HepG2 (cell line): ENCODE data around the gene B3GNT7. TPM values are rescaled to one million over a fixed set of nuclear protein-coding genes. Genes with fewer than 3 reads are reported as not detected.

Source experiments
- ATAC-seq: fragments of 200-7000 bp; cut with Tn5 transposase; 3 replicates; pipeline ENCODE4 v1.9.1; 2020; ENCODE audit warnings: mild to moderate bottlenecking, moderate library complexity
- BruUV-seq: library from RNA; stranded (reverse); fragments of 400-500 nt; replicated peaks from 2 replicates; lab custom pipeline; 2021; lab: Mats Ljungman, UMichigan
- CTCF ChIA-PET: fragments of 300-600 bp; formaldehyde crosslinking; extraction: SDS; loops from one replicate; lab custom pipeline; 2021; ENCODE audit warnings: low total read pairs, inconsistent platforms, low intra/inter-chr PET ratio; lab: Yijun Ruan, JAX
- POLR2A ChIA-PET: fragments of 350-600 bp; sonication (Branson Sonifier 250); formaldehyde crosslinking; loops from one replicate; lab custom pipeline; 2020; ENCODE audit warnings: antibody characterized with exemption, inconsistent platforms; lab: Yijun Ruan, JAX
- DNase-seq: peaks from one replicate; pipeline ENCODE4 v3.0.0-alpha.2; 2015; ENCODE audit warnings: low spot score
- FAIRE-seq: peaks from 3 replicates; lab custom pipeline; 2011; peaks lifted over from hg19 to GRCh38; lab: Jason Lieb, UNC
- H2AFZ ChIP-seq: one replicate; pipeline ENCODE4 v1.6.1; 2011; ENCODE audit warnings: low read length, inconsistent platforms
- H3K27ac ChIP-seq: fragments of 300-600 bp; 3 replicates; pipeline ENCODE4 v1.8.0; 2011; ENCODE audit warnings: mixed run types, mild to moderate bottlenecking, mixed read lengths, low read length, inconsistent platforms; ENCODE audit not compliant: insufficient read depth; ENCODE audit errors: extremely low read length
- H3K27me3 ChIP-seq, 2 experiments: fragments of 200-600 bp in 1 of 2; 2 replicates in 1 of 2; 3 replicates in 1 of 2; pipeline versions ENCODE4 v1.6.0 to v1.8.0; 2011; ENCODE audit warnings: low read length in 2 of 2, mild to moderate bottlenecking in 2 of 2, moderate library complexity in 2 of 2, inconsistent platforms in 1 of 2; ENCODE audit not compliant: insufficient read depth in 2 of 2, control insufficient read depth in 1 of 2
- H3K36me3 ChIP-seq, 2 experiments: fragments of 200-600 bp in 1 of 2; replicated peaks in 1 of 2; 2 replicates in 1 of 2; 3 replicates in 1 of 2; pipeline versions ENCODE4 v1.5.1 to v1.8.0; 2011; ENCODE audit warnings: low read length in 2 of 2, inconsistent platforms in 1 of 2; ENCODE audit not compliant: insufficient read depth in 2 of 2, control insufficient read depth in 1 of 2
- H3K4me1 ChIP-seq: 2 replicates; pipeline ENCODE4 v1.5.1; 2012; ENCODE audit warnings: low read length, inconsistent platforms; ENCODE audit not compliant: insufficient read depth
- H3K4me2 ChIP-seq: 2 replicates; pipeline ENCODE4 v1.6.0; 2011; ENCODE audit warnings: low read depth, low read length, inconsistent platforms
- H3K4me3 ChIP-seq, 3 experiments: fragments of 200-600 bp in 1 of 3; sonication (generic), shearing (Covaris generic) in 1 of 3; replicated peaks in 1 of 3; 2 replicates each; pipeline ENCODE4 v1.5.1; 2011 to 2016; ENCODE audit warnings: low read length in 3 of 3, inconsistent platforms in 2 of 3, low read depth in 2 of 3, mild to moderate bottlenecking in 2 of 3, control low read depth in 1 of 3, mixed read lengths in 1 of 3; ENCODE audit not compliant: insufficient read depth in 1 of 3
- H3K79me2 ChIP-seq: one replicate; pipeline ENCODE4 v1.6.1; 2011; ENCODE audit warnings: low read length, inconsistent platforms; ENCODE audit not compliant: insufficient read depth
- H3K9ac ChIP-seq: 2 replicates; pipeline ENCODE4 v1.6.0; 2011; ENCODE audit warnings: mild to moderate bottlenecking, low read depth, low read length, inconsistent platforms; ENCODE audit not compliant: insufficient read depth
- H3K9me3 ChIP-seq: 2 replicates; pipeline ENCODE4 v1.5.1; 2012; ENCODE audit warnings: mild to moderate bottlenecking, low read length
- H4K20me1 ChIP-seq: 2 replicates; pipeline ENCODE4 v1.6.0; 2011; ENCODE audit warnings: inconsistent platforms, mild to moderate bottlenecking, low read length, moderate library complexity; ENCODE audit not compliant: insufficient read depth
- NPAS2 ChIP-seq: sonication (generic); formaldehyde crosslinking; IDR thresholded peaks from 2 replicates; pipeline ENCODE4 v1.8.0; 2022; ENCODE audit warnings: mild to moderate bottlenecking, missing genetic modification reagents, borderline replicate concordance
- ZEB1 ChIP-seq: IDR thresholded peaks from 2 replicates; pipeline ENCODE4 v1.6.1; 2012; ENCODE audit warnings: mild to moderate bottlenecking, low read depth, inconsistent platforms; ENCODE audit not compliant: insufficient replicate concordance
- WGBS: methylation state at CpG from one replicate; pipeline ENCODE4 v1.1.6; 2017; ENCODE audit warnings: low lambda C conversion rate; 5-methylcytosine and 5-hydroxymethylcytosine counted together
- in situ Hi-C: cut with HindIII; loops from 2 replicates; pipeline ENCODE4 v1.10.0; 2017; ENCODE audit warnings: low pct_unique_long_range_greater_than_20kb; ENCODE audit not compliant: extremely low pct_ligation_motif_present
- intact Hi-C: fragments of 100-400 bp; cut with micrococcal nuclease; formaldehyde crosslinking; loops from one replicate; pipeline ENCODE4 v1.10.0; 2022; ENCODE audit not compliant: unreplicated experiment
- polyA plus RNA-seq, 8 experiments: library from polyadenylated mRNA; depleted of rRNA in 3 of 8; stranded (reverse) in 7 of 8; unstranded in 1 of 8; fragments of >200 nt; fragmentation: Illumina TruSeq in 4 of 8; extraction: Trizol in 4 of 8; gene quantifications; 2 replicates each; pipeline versions ENCODE4 v1.2.1 to v1.2.3, GENCODE V29; 2011 to 2016; ENCODE audit warnings: low read depth in 4 of 8, missing spikeins in 1 of 8, mixed read lengths in 1 of 8; ENCODE audit not compliant: insufficient read depth in 1 of 8
- total RNA-seq, 5 experiments: library from RNA; depleted of rRNA; stranded (reverse); fragments of >200 nt; fragmentation: Illumina TruSeq; extraction: Trizol; gene quantifications; 2 replicates each; pipeline ENCODE4 v1.2.3, GENCODE V29; 2016; ENCODE audit warnings: low read depth in 1 of 5
- TF ChIP-seq, protein P1 (sequence below), 2 experiments: sonication (generic) in 1 of 2; formaldehyde crosslinking in 1 of 2; IDR thresholded peaks; 2 replicates each; pipeline versions ENCODE4 v1.5.1 to v1.6.1; 2011 to 2020; ENCODE audit warnings: borderline replicate concordance in 1 of 2, low read depth in 1 of 2, low read length in 1 of 2, mild to moderate bottlenecking in 1 of 2, missing genetic modification reagents in 1 of 2, moderate library complexity in 1 of 2
- TF ChIP-seq, protein P2 (sequence below): sonication (generic); formaldehyde crosslinking; IDR thresholded peaks from 2 replicates; pipeline ENCODE4 v1.5.0; 2020; ENCODE audit warnings: mild to moderate bottlenecking, missing genetic modification reagents, borderline replicate concordance

Gene B3GNT7
- total and polyA plus RNA-seq, 2 of the 13 experiments (the other 11 are each of a cell fraction or from before 2014, with no cell fraction given), result 0.04 to 0.24 TPM

DNA sequence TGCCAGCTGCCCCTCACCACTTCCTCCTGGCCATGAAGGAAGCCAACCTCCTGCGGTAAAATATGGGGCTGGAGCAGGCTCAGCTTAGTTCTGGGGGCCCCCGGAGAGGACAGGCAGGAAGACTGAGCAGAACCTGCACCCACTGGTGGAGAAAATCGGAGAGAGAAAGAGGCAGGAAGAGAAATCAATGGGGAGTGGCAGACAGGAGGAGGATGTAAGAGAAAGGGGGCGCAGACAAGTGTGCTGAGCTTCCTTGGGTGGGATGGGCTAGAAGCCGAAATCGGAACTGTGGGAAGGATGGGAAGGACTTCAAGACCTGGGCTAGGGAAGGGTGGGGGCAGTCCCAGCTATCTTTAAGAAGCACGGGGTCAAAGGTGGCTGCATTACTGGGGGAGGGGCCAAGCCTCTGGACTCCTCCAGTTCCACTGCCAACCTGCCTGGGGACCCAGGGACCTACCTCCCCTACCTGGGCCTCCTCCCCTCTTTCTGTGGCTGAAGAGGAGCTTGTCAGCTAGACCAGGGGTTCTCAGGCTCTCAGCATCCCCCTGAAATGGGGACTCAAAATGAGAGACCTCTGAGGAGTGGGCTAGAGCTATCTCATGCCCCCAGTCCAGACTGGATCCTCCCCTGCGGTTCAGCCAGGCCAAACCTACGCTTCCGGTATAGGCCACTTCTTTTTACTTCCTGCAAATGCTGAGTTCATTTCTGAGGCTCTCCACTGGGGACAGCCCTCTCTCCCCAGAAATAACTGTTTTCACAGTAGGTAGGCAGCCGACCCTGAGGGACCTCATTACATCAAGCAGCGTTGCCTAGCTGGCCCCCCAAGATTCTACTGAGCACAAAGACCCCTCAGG is 33.6 kb upstream of the B3GNT7 start:
- H3K9me3 ChIP-seq, result no peaks in the 10 kb centered on the region
- BruUV-seq, result no TSS peak
- H3K4me3 ChIP-seq, result no peak overlapping the region
- H4K20me1 ChIP-seq, result no peaks in the 10 kb centered on the region
- H2AFZ ChIP-seq, result no peak overlapping the region
- H3K4me1 ChIP-seq, result peaks cover 18% of the 10 kb centered on the region
- peak; percentile 12; the same call in 1 of the 3 replicates for ATAC-seq
- H3K9ac ChIP-seq, result no peak overlapping the region
- POLR2A ChIA-PET, result no interaction called here
- H3K79me2 ChIP-seq, result no peaks in the 10 kb centered on the region
- CTCF ChIA-PET, result no interaction called here
- FAIRE-seq, result peak; percentile 4
- intact Hi-C loops (no loop called here), in situ Hi-C loops (no loop called here)
- no peak overlapping the region for H3K4me2 ChIP-seq
- WGBS, result 89% methylated on average over 12 of the region's 12 CpGs
- DNase-seq, result no peak
- no peaks in the 10 kb centered on the region for H3K27me3 ChIP-seq
- H3K36me3 ChIP-seq, result no peaks in the 10 kb centered on the region; a peak in 1 of 5 replicates
- H3K27ac ChIP-seq, result no peak overlapping the region
- TF ChIP-seq NPAS2 (CRISPR knock-in tag) (no peak), ZEB1 (no peak)
- TF ChIP-seq, protein P1, sequence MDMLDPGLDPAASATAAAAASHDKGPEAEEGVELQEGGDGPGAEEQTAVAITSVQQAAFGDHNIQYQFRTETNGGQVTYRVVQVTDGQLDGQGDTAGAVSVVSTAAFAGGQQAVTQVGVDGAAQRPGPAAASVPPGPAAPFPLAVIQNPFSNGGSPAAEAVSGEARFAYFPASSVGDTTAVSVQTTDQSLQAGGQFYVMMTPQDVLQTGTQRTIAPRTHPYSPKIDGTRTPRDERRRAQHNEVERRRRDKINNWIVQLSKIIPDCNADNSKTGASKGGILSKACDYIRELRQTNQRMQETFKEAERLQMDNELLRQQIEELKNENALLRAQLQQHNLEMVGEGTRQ (IDR thresholded peaks at IDR 0.05; ENCODE audit: low read depth, low read length), result no peak
- TF ChIP-seq, protein P1 (CRISPR knock-in tag; IDR thresholded peaks at IDR 0.05; ENCODE audit: borderline replicate concordance), result no peak
- TF ChIP-seq, protein P2, sequence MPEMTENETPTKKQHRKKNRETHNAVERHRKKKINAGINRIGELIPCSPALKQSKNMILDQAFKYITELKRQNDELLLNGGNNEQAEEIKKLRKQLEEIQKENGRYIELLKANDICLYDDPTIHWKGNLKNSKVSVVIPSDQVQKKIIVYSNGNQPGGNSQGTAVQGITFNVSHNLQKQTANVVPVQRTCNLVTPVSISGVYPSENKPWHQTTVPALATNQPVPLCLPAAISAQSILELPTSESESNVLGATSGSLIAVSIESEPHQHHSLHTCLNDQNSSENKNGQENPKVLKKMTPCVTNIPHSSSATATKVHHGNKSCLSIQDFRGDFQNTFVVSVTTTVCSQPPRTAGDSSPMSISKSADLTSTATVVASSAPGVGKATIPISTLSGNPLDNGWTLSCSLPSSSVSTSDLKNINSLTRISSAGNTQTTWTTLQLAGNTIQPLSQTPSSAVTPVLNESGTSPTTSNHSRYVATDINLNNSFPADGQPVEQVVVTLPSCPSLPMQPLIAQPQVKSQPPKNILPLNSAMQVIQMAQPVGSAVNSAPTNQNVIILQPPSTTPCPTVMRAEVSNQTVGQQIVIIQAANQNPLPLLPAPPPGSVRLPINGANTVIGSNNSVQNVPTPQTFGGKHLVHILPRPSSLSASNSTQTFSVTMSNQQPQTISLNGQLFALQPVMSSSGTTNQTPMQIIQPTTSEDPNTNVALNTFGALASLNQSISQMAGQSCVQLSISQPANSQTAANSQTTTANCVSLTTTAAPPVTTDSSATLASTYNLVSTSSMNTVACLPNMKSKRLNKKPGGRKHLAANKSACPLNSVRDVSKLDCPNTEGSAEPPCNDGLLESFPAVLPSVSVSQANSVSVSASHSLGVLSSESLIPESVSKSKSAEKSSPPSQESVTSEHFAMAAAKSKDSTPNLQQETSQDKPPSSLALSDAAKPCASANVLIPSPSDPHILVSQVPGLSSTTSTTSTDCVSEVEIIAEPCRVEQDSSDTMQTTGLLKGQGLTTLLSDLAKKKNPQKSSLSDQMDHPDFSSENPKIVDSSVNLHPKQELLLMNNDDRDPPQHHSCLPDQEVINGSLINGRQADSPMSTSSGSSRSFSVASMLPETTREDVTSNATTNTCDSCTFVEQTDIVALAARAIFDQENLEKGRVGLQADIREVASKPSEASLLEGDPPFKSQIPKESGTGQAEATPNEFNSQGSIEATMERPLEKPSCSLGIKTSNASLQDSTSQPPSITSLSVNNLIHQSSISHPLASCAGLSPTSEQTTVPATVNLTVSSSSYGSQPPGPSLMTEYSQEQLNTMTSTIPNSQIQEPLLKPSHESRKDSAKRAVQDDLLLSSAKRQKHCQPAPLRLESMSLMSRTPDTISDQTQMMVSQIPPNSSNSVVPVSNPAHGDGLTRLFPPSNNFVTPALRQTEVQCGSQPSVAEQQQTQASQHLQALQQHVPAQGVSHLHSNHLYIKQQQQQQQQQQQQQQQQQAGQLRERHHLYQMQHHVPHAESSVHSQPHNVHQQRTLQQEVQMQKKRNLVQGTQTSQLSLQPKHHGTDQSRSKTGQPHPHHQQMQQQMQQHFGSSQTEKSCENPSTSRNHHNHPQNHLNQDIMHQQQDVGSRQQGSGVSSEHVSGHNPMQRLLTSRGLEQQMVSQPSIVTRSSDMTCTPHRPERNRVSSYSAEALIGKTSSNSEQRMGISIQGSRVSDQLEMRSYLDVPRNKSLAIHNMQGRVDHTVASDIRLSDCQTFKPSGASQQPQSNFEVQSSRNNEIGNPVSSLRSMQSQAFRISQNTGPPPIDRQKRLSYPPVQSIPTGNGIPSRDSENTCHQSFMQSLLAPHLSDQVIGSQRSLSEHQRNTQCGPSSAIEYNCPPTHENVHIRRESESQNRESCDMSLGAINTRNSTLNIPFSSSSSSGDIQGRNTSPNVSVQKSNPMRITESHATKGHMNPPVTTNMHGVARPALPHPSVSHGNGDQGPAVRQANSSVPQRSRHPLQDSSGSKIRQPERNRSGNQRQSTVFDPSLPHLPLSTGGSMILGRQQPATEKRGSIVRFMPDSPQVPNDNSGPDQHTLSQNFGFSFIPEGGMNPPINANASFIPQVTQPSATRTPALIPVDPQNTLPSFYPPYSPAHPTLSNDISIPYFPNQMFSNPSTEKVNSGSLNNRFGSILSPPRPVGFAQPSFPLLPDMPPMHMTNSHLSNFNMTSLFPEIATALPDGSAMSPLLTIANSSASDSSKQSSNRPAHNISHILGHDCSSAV (CRISPR knock-in tag), result no peak
